Activated CD4-positive, alpha-beta T cell treated with anti-CD3 and anti-CD28 coated beads for 1 hour (primary cell): Measurements from ENCODE around the gene GPC6.

Experiments used
- DNase-seq: peaks from one replicate; pipeline ENCODE4 v3.0.0-alpha.2; 2020

GPC6 gene

GRCh38 chr13:94020426-94020825 is 793.8 kb downstream of the GPC6 start:
- no peak for DNase-seq

DNA sequence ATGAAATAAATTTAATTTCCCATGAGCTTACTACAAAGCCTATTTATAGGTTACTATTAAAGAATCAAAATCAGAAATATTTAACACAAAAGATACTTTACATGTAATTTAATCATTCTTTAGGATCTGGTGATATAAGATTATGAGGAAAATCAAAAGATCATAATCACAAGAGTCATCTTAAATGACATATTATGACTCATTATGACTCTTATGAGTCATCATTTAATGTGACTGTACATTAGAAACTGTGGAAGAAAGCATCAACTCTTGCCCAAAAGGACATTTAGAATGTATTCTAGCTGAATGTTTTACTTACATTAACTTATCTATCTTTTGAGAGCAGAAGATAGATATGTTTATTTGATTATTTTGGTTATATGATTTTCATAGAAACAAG is 794.2 kb downstream of the GPC6 start:
- no peak for DNase-seq

- no peak for DNase-seq
Observed at GRCh38 chr13:94028234-94028633, 801.6 kb downstream of the GPC6 start.

DNA sequence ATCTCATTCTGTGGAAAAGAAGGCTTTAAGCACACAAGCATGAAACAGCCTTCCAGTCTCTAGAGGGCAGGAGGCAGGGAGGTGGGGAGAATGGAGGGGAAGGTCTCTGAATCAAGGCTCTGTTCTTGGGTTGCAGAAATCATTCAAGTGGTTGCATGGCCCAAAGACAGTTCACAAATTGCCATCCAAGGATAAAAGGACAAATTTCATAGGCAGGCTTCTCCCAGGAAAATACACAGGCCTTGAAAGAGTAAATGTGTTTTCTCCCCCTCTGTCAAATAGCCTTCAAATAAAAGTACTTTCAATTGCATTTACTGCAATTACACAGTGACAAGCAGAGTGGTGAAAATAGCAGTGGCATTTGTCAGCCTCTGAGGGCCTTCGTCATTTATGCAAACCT is 802.0 kb downstream of the GPC6 start:
- DNase-seq = no peak

GRCh38 chr13:94030415-94031119 is 804.0 kb downstream of the GPC6 start:
- no peak for DNase-seq

GRCh38 chr13:94031609-94032008 is 805.0 kb downstream of the GPC6 start:
- no peak for DNase-seq

DNA sequence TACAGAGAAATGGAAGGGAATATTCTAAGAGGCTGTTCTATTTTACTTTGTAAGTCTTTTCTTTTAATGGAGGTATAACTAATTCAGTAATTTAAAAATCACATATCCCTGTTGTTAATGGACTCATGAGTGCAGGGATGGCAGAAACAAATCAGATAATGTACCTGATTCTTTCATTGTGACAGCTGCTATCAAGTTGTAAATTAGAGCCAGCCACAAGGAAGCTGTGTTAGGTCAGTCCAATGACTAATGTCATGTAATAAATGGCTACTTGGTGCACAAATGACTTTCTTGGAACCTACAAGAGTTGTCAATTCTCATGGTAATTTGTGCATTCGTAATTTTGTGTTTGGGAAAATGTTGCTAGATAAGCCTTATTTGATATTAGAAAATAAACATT is 806.5 kb downstream of the GPC6 start:
- DNase-seq = no peak

DNA sequence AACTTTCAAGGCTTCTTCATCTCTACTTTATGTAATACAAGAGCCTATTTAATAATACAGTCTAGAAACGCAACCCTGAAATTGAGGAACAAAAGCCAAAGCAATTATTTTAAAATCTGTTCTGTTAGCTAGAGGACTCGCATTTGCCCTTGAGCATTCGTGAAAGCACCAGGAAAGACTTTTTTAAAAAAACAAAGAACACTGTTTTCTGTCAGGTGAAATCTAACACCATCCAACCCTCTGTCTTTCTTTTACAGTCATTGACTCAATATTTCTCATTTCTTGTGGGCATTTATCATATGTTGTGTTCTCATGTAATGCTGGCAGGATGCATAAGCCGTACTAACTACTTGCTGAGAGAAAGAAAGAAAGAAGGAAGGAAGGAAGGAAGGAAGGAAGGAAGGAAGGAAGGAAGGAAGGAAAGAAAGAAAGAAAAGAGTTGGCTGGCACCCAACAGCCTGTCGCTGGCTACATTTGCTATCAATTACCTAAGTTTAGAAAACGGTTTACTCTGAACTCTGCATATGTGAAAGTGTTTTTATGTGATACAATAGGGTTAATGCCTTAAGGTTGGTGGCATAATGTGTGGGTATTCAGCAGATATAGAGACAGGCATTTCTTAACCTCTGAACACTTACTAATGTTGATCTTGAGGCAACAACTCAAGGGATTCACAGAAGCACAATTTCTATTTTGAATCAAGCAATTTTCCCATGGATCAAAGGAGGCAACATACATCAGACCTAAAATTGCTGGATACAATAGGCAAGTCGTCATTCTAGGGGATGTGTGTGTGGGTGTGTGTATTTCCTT is 807.4 kb downstream of the GPC6 start:
- DNase-seq = no peak

DNA sequence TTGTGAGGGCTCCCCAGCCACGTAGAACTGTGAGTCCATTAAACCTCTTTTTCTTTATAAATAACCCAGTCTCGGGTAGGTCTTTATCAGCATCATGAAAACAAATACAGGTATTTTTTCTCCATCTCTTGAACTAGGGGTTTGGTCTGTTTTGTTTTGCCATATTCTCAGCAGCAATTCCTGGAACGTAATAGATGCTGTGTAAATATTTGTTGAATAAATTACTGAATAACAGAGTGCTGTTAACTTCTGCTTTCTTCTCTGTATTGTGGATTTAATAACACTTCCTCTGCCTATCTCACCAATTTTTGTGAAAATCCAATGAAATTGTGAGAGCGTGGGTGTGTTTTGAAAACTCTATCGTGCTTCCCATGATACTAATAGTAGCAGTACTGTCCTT is 823.4 kb downstream of the GPC6 start:
- no peak for DNase-seq

DNA sequence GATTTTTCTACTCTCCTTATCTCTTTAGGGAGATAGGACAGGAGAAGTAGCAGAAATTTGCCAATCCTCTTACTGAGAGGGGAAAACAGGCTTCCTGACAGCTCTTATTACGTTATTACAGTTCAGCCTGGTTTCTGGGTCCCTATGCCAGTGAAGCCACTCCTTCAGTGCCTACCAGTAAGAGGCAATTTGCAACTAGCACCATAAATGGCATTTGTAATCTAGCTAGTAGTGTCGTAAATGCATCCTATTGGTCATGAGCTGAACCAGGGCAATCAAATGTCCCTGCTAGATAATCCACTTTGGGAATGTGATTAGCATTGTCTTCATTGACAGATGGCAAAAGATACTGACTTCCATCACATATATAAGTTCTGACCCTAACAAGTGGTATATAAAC is 824.1 kb downstream of the GPC6 start:
- no peak for DNase-seq

DNA sequence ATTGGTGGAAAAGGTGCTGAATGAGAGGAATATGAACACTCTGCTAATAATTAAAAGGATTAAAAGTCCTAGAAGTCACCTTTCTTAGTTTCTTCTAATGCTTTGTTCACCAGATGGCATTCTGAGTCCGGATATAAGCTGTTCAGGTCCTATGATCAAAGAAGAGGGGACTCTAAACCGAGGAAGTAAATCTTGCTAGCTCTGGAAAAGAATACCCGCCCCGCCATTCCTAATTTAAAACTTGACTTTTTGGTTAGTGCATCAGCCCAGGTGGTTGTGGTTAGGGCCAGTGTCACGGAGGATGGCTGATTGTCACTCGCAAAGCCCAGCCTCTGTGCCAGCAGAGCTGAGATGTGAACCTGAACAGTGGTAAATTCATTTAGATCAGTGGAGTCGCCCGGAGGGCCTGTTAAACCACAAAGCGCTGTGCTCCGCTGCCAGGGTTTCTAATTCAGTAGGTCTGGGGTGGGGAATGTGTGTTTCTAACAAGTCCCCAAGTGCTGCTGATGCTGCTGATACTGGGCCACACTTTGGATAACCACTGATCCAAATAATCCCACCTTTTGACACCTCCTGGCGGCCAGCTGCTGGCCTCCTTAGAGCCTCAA is 827.5 kb downstream of the GPC6 start:
- DNase-seq = no peak

- DNase-seq = no peak
Observed at GRCh38 chr13:94056362-94056990, 829.9 kb downstream of the GPC6 start.

- DNase-seq = no peak
Observed at GRCh38 chr13:94057618-94058186, 831.1 kb downstream of the GPC6 start.

DNA sequence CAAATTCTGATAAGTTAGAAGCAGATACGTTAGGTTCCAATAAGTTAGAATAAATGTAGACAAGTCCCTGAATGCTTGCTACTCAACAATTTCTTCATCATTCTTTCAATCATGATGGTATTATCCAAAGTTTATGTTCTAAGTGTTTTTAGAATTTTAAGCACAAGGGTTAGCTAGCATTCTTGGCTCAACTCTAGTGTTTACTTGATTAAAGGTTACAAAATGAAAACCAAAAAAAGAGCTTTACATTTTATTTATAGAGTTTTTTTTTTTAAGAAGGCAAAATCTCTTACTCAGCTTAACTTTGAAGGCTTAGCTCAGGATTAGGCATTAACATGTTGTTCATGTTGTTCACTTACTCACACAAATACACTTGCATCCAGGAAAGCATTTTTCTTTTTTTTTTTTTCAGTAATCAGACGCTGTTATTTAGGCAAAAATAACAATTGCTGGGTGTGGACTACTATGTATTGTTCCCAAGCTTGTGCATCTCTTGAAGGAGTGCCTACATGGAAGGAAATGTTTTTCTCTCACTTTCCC is 832.3 kb downstream of the GPC6 start:
- no peak for DNase-seq

GRCh38 chr13:94061301-94061700 is 834.7 kb downstream of the GPC6 start:
- DNase-seq = no peak

GRCh38 chr13:94063096-94063495 is 836.5 kb downstream of the GPC6 start:
- no peak for DNase-seq

DNA sequence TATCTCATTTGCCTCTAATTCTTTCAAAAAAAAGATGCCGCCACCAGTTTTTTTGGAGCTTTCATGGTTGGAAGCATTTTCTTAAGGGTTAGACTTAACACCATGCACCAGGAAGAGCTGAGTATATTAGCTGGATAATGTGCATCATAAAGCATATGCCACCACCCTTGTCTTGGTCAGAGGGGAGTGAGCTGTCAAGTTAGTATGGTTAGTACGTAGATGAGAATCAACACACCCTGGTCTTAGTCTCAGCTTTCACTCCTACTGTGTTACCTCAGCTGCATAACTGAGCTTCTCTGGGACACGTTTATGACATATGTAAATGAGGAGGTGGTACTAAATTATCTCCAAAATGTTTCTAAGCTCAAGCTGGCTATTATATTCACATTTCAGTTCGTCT is 837.2 kb downstream of the GPC6 start:
- no peak for DNase-seq

DNA sequence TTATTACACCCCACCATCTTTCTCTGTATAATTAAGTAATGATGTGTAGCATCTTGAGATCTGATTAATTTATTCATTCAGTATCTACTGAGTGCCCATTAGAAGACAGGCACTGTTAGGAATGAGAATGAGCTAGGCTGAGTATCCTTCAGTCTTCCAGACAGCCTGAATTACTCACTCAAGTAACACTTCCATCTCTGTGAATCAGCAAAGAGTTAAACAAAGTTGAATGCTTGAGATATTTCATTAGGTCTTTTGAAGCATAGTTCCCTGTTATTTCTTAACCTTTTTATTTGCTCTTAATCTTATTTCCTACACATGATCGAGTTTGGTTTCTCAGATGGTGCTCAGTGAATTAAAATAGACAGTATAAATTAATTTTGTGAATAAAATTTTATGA is 839.1 kb downstream of the GPC6 start:
- DNase-seq = no peak

GRCh38 chr13:94073007-94073744 is 846.6 kb downstream of the GPC6 start:
- DNase-seq = no peak

DNA sequence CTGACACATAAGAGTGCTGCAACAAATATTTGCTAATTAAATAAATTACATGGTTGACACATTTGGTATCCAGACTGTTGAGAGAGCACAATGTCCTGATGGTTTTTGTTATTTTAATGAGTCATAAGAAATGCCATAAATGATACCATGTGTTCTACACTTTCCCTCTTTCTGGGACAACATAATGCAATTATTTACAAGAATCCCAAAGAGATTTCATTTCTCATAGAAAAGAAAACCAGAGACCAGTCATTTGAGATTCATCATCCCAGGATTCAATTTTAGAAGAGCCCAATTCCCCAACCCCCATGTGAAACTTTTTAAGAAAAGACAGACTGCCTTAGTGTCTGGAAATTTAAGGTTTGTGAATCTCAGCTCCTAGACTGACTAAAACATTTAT is 853.3 kb downstream of the GPC6 start:
- no peak for DNase-seq

DNA sequence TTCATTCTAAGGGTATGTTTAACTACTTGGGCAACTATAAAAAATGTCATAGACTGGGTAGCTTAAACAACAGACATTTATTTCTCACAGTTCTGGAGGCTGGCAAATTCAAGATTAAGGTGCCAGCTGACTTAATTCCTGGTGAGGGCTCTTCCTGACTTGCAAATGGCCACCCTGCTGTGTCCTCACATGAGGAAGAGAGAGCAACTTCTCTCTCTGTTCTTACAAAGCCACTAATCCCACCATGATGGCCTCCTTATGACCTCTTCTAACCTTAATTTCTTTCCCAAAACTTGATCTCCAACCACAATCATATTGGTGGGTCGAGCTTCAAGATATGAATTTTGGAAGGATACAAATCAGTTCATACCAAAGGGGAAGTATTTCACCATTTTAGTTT is 853.9 kb downstream of the GPC6 start:
- no peak for DNase-seq

GRCh38 chr13:94087100-94087499 is 860.5 kb downstream of the GPC6 start:
- no peak for DNase-seq
